ENCODE measurements around the gene FOXF2. TPM values are rescaled to one million over a fixed set of nuclear protein-coding genes. Genes with fewer than 3 reads are reported as not detected.
A peak's percentile ranks its signal among the peaks of the same experiment; 100 is the strongest.

The FOXF2 gene
- total and polyA plus RNA-seq, 2 of the 4 experiments (the other 2 are of a cell fraction) = 2.5 to 16.3 TPM

- no peak for TF ChIP-seq BHLHE40 (IDR thresholded peaks at IDR 0.05; ENCODE audit: low read depth, low read length)
These were observed 3.2 kb upstream of the FOXF2 start (continued) for GRCh38 chr6:1386038-1386709.

- no peak overlapping the region for H2BK15ac ChIP-seq (ENCODE audit: low read depth, low read length)
- no peak overlapping the region for H3K4me3 ChIP-seq (ENCODE audit: insufficient read depth, low read depth, low read length)
- no peaks in the 10 kb centered on the region for H3K36me3 ChIP-seq (ENCODE audit: control insufficient read depth, insufficient read depth, low read length)
- no peak overlapping the region for H2BK5ac ChIP-seq (ENCODE audit: low read depth, low read length, poor library complexity, severe bottlenecking)
- H2AK5ac ChIP-seq (ENCODE audit: low read depth, low read length) = peak overlapping the region; percentile 11; the same call in 1 of the 2 replicates
- H2BK20ac ChIP-seq (ENCODE audit: low read depth, low read length) = no peak overlapping the region
- H4K5ac ChIP-seq (ENCODE audit: low read depth, low read length) = no peak overlapping the region
- H3K14ac ChIP-seq (replicated peaks; ENCODE audit: low read depth, low read length) = no peak overlapping the region
- H2BK120ac ChIP-seq (ENCODE audit: low read depth, low read length) = no peak overlapping the region
- H4K8ac ChIP-seq (ENCODE audit: low read depth in 2 of 2, low read length in 2 of 2) = no peak overlapping the region
- no peaks in the 10 kb centered on the region for H3K9me1 ChIP-seq (ENCODE audit: insufficient read depth, low read length)
- no peak overlapping the region for H3K9ac ChIP-seq (ENCODE audit: low read depth, low read length)
- no peak for DNase-seq
- peaks cover 13% of the 10 kb centered on the region; the same call in 1 of the 2 replicates for H4K20me1 ChIP-seq (ENCODE audit: insufficient read depth, low read length)
- H2AFZ ChIP-seq (replicated peaks; ENCODE audit: low read length, poor library complexity) = no peak overlapping the region
- in situ Hi-C loops (cut with MboI; ENCODE audit: low sequenced_read_pairs) = loop anchor here (25.0 kb wide), 1 partner anchor 475 kb away; no protein-coding TSS in a partner anchor
- H2AK9ac ChIP-seq (replicated peaks; ENCODE audit: low read depth, low read length, poor library complexity) = no peak overlapping the region
- no peak overlapping the region for H3K27ac ChIP-seq (ENCODE audit: insufficient read depth, low read length)
- 40% methylated on average over 1 of the region's 11 CpGs; no CpG with 5 or more reads in 1 of the 2 experiments for WGBS, 2 experiments (ENCODE audit: extremely low coverage in 2 of 2, insufficient read length in 1 of 2)
- ATAC-seq (ENCODE audit: low read depth) = no peak
- peaks cover 3% of the 10 kb centered on the region; the same call in 1 of the 2 replicates for H3K27me3 ChIP-seq (ENCODE audit: control insufficient read depth, insufficient read depth, low read length)
- BruUV-seq (replicated peaks) = no TSS peak
- intact Hi-C loops (cut with micrococcal nuclease) = loop anchor here (5.0 kb wide), 1 partner anchor 75 kb away; the partner anchor contains the start of gene FOXQ1
- H3K4me2 ChIP-seq (ENCODE audit: low read depth, low read length) = peak overlapping the region; percentile 47; the same call in 1 of the 2 replicates
- no peaks in the 10 kb centered on the region for H3K79me1 ChIP-seq (ENCODE audit: low read depth in 1 of 2, low read length in 2 of 2)
- no peak overlapping the region for H3K23ac ChIP-seq (ENCODE audit: low read depth, low read length)
- 0 out of 2 replicates have a peak overlapping the region, but pooled peaks have one; percentile 29 for H3K4ac ChIP-seq (ENCODE audit: low read depth, low read length)
- peaks cover 8% of the 10 kb centered on the region; the same call in 1 of the 2 replicates for H3K4me1 ChIP-seq (ENCODE audit: control insufficient read depth, insufficient read depth, low read length)
- no peak for TF ChIP-seq RFX5 (IDR thresholded peaks at IDR 0.05; ENCODE audit: low read depth, low read length)
- TF ChIP-seq MXI1 (IDR thresholded peaks at IDR 0.05; ENCODE audit: borderline replicate concordance, low read depth, low read length) = no peak
- no peak for TF ChIP-seq MAZ (IDR thresholded peaks at IDR 0.05; ENCODE audit: borderline replicate concordance, low read depth, low read length)
- no peak for TF ChIP-seq CTCF (conservative IDR thresholded peaks at IDR 0.05; ENCODE audit: low read depth, low read length)
- TF ChIP-seq FOS (IDR thresholded peaks at IDR 0.05; ENCODE audit: low read depth, low read length) = no peak
- TF ChIP-seq MAFK (IDR thresholded peaks at IDR 0.05; ENCODE audit: low read depth, low read length) = no peak
- no peak for TF ChIP-seq SMC3 (IDR thresholded peaks at IDR 0.05; ENCODE audit: low read depth, low read length)
- no peak for TF ChIP-seq USF2 (IDR thresholded peaks at IDR 0.05; ENCODE audit: low read depth, low read length)
- H3K56ac ChIP-seq (ENCODE audit: extremely low read depth, insufficient read depth, low read length) = no peak overlapping the region
- H3K9me3 ChIP-seq (ENCODE audit: control insufficient read depth, insufficient read depth, low read length) = no peaks in the 10 kb centered on the region
- no peak overlapping the region for H3K18ac ChIP-seq (ENCODE audit: low read depth, low read length)
- CTCF ChIA-PET = interaction anchor here (0.9 to 1.8 kb wide), 3 partner anchors 9 to 476 kb away, joined by 4 to 6 read pairs (median 5); no protein-coding TSS in a partner anchor
- dilution Hi-C loops (cut with HindIII; ENCODE audit: low sequenced_read_pairs, unreplicated experiment) = no loop called here
- H4K91ac ChIP-seq (ENCODE audit: insufficient read depth, low read depth, low read length) = no peak overlapping the region
- POLR2A ChIA-PET (ENCODE audit: unreplicated experiment) = interaction anchor here (0.5 to 1.3 kb wide), 2 partner anchors 9 to 474 kb away, joined by 4 to 5 read pairs; no protein-coding TSS in a partner anchor
These were observed 1.9 kb upstream of the FOXF2 start for GRCh38 chr6:1387538-1387875.

All from IMR-90 (cell line).